HCT116 (cell line): ENCODE data around the gene CHRNB2. TPM values are rescaled to one million over a fixed set of nuclear protein-coding genes. Genes with fewer than 3 reads are reported as not detected.

Experiments
- ATAC-seq: fragments of 200-7000 bp; cut with Tn5 transposase; 2 replicates; pipeline ENCODE4 v1.9.1; 2020; ENCODE audit warnings: mild to moderate bottlenecking, moderate library complexity
- BruUV-seq: library from RNA; stranded (reverse); fragments of 400-500 nt; replicated peaks from 2 replicates; lab custom pipeline; 2021; lab: Mats Ljungman, UMichigan
- CTCF ChIA-PET: fragments of 300-600 bp; sonication (Branson Sonifier 250); formaldehyde crosslinking; loops from one replicate; lab custom pipeline; 2021; ENCODE audit warnings: antibody characterized with exemption; lab: Charles Lee
- POLR2A ChIA-PET: fragments of 300-600, 350-600 bp; sonication (Branson Sonifier 250); formaldehyde crosslinking; loops from one replicate; lab custom pipeline; 2021; ENCODE audit warnings: antibody characterized with exemption; lab: Charles Lee
- RAD21 ChIA-PET, 2 experiments: fragments of 300-600 bp; sonication (Branson Sonifier 250); formaldehyde crosslinking; loops; one replicate each; lab custom pipeline; 2023; ENCODE audit warnings: low total read pairs in 2 of 2; ENCODE audit not compliant: uncharacterized antibody in 2 of 2, unreplicated experiment in 2 of 2, low non-redundant PET in 1 of 2; lab: Charles Lee
- DNase-seq: peaks from one replicate; pipeline ENCODE4 v3.0.0-alpha.2; 2010; ENCODE audit warnings: low read depth, low spot score
- H2AFZ ChIP-seq: fragments of 200-600 bp; shearing (Covaris generic), sonication (generic); 2 replicates; pipeline ENCODE4 v1.6.1; 2017; ENCODE audit warnings: low read depth, mixed run types, mixed read lengths, antibody characterized with exemption, low read length; ENCODE audit not compliant: poor library complexity, severe bottlenecking
- H3K27ac ChIP-seq: 2 replicates; pipeline ENCODE4 v1.5.1; 2012; ENCODE audit warnings: low read depth, low read length
- H3K27me3 ChIP-seq: fragments of 200-600 bp; sonication (generic); 2 replicates; pipeline ENCODE4 v1.6.1; 2016; ENCODE audit warnings: mixed run types, low read length, mixed read lengths; ENCODE audit not compliant: insufficient read depth
- H3K36me3 ChIP-seq, 2 experiments: fragments of 200-500 bp in 1 of 2; fragments of 200-600 bp in 1 of 2; sonication (Bioruptor generic) in 1 of 2; sonication (generic) in 1 of 2; 2 replicates each; pipeline versions ENCODE4 v1.5.1 to v1.6.1; 2014 to 2016; ENCODE audit warnings: low read length in 2 of 2, inconsistent platforms in 1 of 2, mixed read lengths in 1 of 2, mixed run types in 1 of 2; ENCODE audit not compliant: insufficient read depth in 2 of 2, control insufficient read depth in 1 of 2
- H3K4me1 ChIP-seq, 2 experiments: fragments of 200-600 bp in 1 of 2; sonication (generic) in 1 of 2; 2 replicates each; pipeline versions ENCODE4 v1.5.1 to v1.6.1; 2012 to 2017; ENCODE audit warnings: low read length in 2 of 2, inconsistent platforms in 1 of 2, mild to moderate bottlenecking in 1 of 2, mixed read lengths in 1 of 2, mixed run types in 1 of 2, moderate library complexity in 1 of 2; ENCODE audit not compliant: insufficient read depth in 2 of 2, control insufficient read depth in 1 of 2
- H3K4me2 ChIP-seq: fragments of 200-600 bp; sonication (generic); 2 replicates; pipeline ENCODE4 v1.6.1; 2017; ENCODE audit warnings: mixed run types, low read length, mixed read lengths
- H3K4me3 ChIP-seq, 2 experiments: fragments of 200-600 bp in 1 of 2; sonication (generic) in 1 of 2; replicated peaks in 1 of 2; 2 replicates each; pipeline ENCODE4 v1.5.1; 2011 to 2016; ENCODE audit warnings: low read length in 2 of 2, control low read depth in 1 of 2, low read depth in 1 of 2, mild to moderate bottlenecking in 1 of 2, mixed read lengths in 1 of 2, mixed run types in 1 of 2
- H3K79me2 ChIP-seq: fragments of 200-600 bp; sonication (generic); 2 replicates; pipeline ENCODE4 v1.6.1; 2017; ENCODE audit warnings: mild to moderate bottlenecking, mixed run types, low read length, moderate library complexity, mixed read lengths; ENCODE audit not compliant: insufficient read depth
- H3K9ac ChIP-seq: fragments of 200-600 bp; sonication (generic); 2 replicates; pipeline ENCODE4 v1.6.1; 2016; ENCODE audit warnings: low read length, mixed read lengths
- H3K9me2 ChIP-seq: fragments of 200-600 bp; sonication (generic), shearing (Covaris generic); 2 replicates; pipeline ENCODE4 v1.6.1; 2017; ENCODE audit warnings: mixed run types, mild to moderate bottlenecking, moderate library complexity; ENCODE audit not compliant: insufficient read depth
- H3K9me3 ChIP-seq, 2 experiments: fragments of 200-500 bp in 1 of 2; fragments of 200-600 bp in 1 of 2; sonication (Bioruptor generic) in 1 of 2; sonication (generic) in 1 of 2; 2 replicates each; pipeline ENCODE4 v1.6.1; 2014 to 2017; ENCODE audit warnings: low read length in 2 of 2, mixed read lengths in 2 of 2, inconsistent platforms in 1 of 2, low read depth in 1 of 2, mild to moderate bottlenecking in 1 of 2, mixed run types in 1 of 2, moderate library complexity in 1 of 2; ENCODE audit not compliant: control insufficient read depth in 1 of 2, insufficient read depth in 1 of 2
- H4K20me1 ChIP-seq: fragments of 200-600 bp; sonication (generic), shearing (Covaris generic); 2 replicates; pipeline ENCODE4 v1.6.1; 2017; ENCODE audit warnings: mixed run types, mild to moderate bottlenecking, moderate library complexity; ENCODE audit not compliant: insufficient read depth
- CBX3 ChIP-seq: IDR thresholded peaks from 2 replicates; pipeline ENCODE4 v1.6.1; 2012; ENCODE audit warnings: low read depth
- EGR1 ChIP-seq: IDR thresholded peaks from 2 replicates; pipeline ENCODE4 v1.6.1; 2012; ENCODE audit warnings: low read depth
- EZH2phosphoT487 ChIP-seq: fragments of 200-600 bp; IDR thresholded peaks from 2 replicates; pipeline ENCODE4 v1.6.1; 2018; ENCODE audit warnings: antibody characterized with exemption, borderline replicate concordance
- POLR2AphosphoS5 ChIP-seq: IDR thresholded peaks from 2 replicates; pipeline ENCODE4 v1.6.1; 2011; ENCODE audit warnings: mild to moderate bottlenecking, low read depth, low read length, moderate library complexity
- RAD21 ChIP-seq: IDR thresholded peaks from 2 replicates; pipeline ENCODE4 v1.6.1; 2012; ENCODE audit warnings: low read depth, mild to moderate bottlenecking
- REST ChIP-seq: IDR thresholded peaks from 2 replicates; pipeline ENCODE4 v1.6.1; 2012; ENCODE audit warnings: low read depth
- SIN3A ChIP-seq: IDR thresholded peaks from 2 replicates; pipeline ENCODE4 v1.6.1; 2012; ENCODE audit warnings: low read depth
- TCF7L2 ChIP-seq: IDR thresholded peaks from 2 replicates; pipeline ENCODE4 v1.7.0; 2011; ENCODE audit warnings: borderline replicate concordance, inconsistent platforms; ENCODE audit not compliant: insufficient read depth, insufficient read length; ENCODE audit errors: extremely low read depth
- YY1 ChIP-seq: IDR thresholded peaks from 2 replicates; pipeline ENCODE4 v1.6.1; 2011; ENCODE audit warnings: low read length, low read depth, moderate library complexity, mild to moderate bottlenecking; ENCODE audit not compliant: insufficient replicate concordance; ENCODE audit errors: extremely low read depth
- ZNF274 ChIP-seq: fragments of 200-500 bp; sonication (Bioruptor generic); IDR thresholded peaks from 2 replicates; pipeline ENCODE4 v1.6.1; 2014; ENCODE audit warnings: mild to moderate bottlenecking, low read depth, low read length, inconsistent platforms
- intact Hi-C: fragments of 100-400 bp; cut with micrococcal nuclease; formaldehyde crosslinking; loops from 2 replicates; pipeline ENCODE4 v1.10.0; 2022
- total RNA-seq: library from RNA; stranded (reverse); gene quantifications from one replicate; pipeline ENCODE4 v1.2.1, GENCODE V29; 2021; ENCODE audit not compliant: unreplicated experiment
- TF ChIP-seq, protein P1 (sequence below), 3 experiments: fragments of 200-600 bp in 1 of 3; sonication (generic) in 1 of 3; IDR thresholded peaks in 2 of 3; conservative IDR thresholded peaks in 1 of 3; 2 replicates each; pipeline ENCODE4 v1.5.1; 2012 to 2017; ENCODE audit warnings: low read depth in 2 of 3, low read length in 2 of 3, antibody characterized with exemption in 1 of 3, borderline replicate concordance in 1 of 3, control low read depth in 1 of 3, mild to moderate bottlenecking in 1 of 3, mixed read lengths in 1 of 3, mixed run types in 1 of 3, moderate library complexity in 1 of 3; ENCODE audit not compliant: insufficient read depth in 1 of 3
- TF ChIP-seq, protein P2 (sequence below): IDR thresholded peaks from 2 replicates; pipeline ENCODE4 v1.6.1; 2012

CHRNB2 gene
- total RNA-seq, 1 experiment from 2014 or later = not detected

DNA sequence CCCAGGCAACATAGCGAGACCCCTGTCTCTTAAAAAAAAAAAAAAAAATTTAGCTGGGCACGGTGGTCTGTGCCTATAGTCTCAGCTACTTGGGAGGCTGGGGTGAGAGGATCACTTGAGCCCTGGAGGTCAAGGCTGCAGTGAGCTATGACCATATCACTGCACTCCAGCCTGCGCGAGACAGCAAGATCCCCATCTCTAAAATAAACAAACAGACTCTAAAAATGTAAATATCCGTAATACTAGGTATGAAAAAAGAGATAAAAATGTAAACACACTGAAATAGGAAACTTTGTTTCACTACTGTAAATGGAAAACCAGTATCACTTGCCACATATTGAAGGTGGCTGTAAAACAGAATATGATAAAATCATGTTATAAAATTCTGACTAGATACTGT, 23.2 kb downstream of the CHRNB2 start:
- TF ChIP-seq EGR1 (no peak), ZNF274 (no peak)
- CTCF ChIA-PET = no interaction called here
- intact Hi-C loops = no loop called here

DNA sequence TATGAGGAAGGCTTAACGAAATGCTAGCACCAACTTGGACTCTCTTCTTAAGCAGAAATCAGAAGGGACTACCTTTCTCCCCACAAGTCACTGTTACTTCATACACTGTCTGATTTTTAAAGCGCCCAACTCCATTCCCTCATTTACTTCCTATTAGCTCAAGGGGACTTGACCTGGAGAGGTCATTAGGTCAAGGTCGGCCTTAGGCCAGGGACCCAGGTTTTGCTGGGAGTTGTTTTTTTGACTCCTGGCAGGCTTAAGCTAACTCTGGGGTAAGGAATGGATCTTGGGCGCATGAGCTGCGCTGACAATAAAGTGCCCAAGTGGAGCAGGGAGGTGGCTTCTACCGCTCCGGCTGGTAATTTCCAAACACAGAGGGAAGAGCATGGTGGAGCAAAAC, 23.6 kb downstream of the CHRNB2 start:
- Histone ChIP-seq H3K27ac (no peak overlapping the region), H2AFZ (no peak overlapping the region), H3K4me2 (no peak overlapping the region), H4K20me1 (no peaks in the 10 kb centered on the region), H3K9me3 (no peaks in the 10 kb centered on the region), H3K27me3 (no peaks in the 10 kb centered on the region), H3K9me2 (no peaks in the 10 kb centered on the region), H3K4me1 (no peaks in the 10 kb centered on the region), H3K79me2 (peaks cover 4% of the 10 kb centered on the region; the same call in 1 of the 2 replicates), H3K4me3 (no peak overlapping the region), H3K36me3 (peaks cover 78 to 81% of the 10 kb centered on the region in 2 experiments), H3K9ac (no peak overlapping the region)
- RAD21 ChIA-PET = no interaction called here
- POLR2A ChIA-PET = no interaction called here
- BruUV-seq = no TSS peak
- CTCF ChIA-PET = no interaction called here
- intact Hi-C loops = no loop called here
- DNase-seq = no peak
- no peak for ATAC-seq
- TF ChIP-seq, protein P1, sequence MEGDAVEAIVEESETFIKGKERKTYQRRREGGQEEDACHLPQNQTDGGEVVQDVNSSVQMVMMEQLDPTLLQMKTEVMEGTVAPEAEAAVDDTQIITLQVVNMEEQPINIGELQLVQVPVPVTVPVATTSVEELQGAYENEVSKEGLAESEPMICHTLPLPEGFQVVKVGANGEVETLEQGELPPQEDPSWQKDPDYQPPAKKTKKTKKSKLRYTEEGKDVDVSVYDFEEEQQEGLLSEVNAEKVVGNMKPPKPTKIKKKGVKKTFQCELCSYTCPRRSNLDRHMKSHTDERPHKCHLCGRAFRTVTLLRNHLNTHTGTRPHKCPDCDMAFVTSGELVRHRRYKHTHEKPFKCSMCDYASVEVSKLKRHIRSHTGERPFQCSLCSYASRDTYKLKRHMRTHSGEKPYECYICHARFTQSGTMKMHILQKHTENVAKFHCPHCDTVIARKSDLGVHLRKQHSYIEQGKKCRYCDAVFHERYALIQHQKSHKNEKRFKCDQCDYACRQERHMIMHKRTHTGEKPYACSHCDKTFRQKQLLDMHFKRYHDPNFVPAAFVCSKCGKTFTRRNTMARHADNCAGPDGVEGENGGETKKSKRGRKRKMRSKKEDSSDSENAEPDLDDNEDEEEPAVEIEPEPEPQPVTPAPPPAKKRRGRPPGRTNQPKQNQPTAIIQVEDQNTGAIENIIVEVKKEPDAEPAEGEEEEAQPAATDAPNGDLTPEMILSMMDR (IDR thresholded peaks at IDR 0.05 in 2 of 3, conservative IDR thresholded peaks at IDR 0.05 in 1 of 3; ENCODE audit: borderline replicate concordance in 1 of 3, insufficient read depth in 1 of 3, low read depth in 2 of 3, low read length in 2 of 3) = no peak
- TF ChIP-seq, protein P2, sequence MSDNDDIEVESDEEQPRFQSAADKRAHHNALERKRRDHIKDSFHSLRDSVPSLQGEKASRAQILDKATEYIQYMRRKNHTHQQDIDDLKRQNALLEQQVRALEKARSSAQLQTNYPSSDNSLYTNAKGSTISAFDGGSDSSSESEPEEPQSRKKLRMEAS = no peak
- no peak for TF ChIP-seq YY1
- TF ChIP-seq TCF7L2 = no peak
- TF ChIP-seq POLR2AphosphoS5 = no peak
- TF ChIP-seq CBX3 = no peak
- TF ChIP-seq EZH2phosphoT487 = no peak
- no peak for TF ChIP-seq EGR1
- TF ChIP-seq SIN3A = no peak
- no peak for TF ChIP-seq RAD21
- no peak for TF ChIP-seq REST

More for the DNA sequence above, 23.2 kb downstream of the CHRNB2 start:
- Histone ChIP-seq H3K27ac (no peak overlapping the region), H3K9me2 (no peaks in the 10 kb centered on the region), H3K9me3 (no peaks in the 10 kb centered on the region), H3K4me1 (no peaks in the 10 kb centered on the region), H3K9ac (no peak overlapping the region), H3K27me3 (no peaks in the 10 kb centered on the region), H3K4me2 (no peak overlapping the region), H3K4me3 (no peak overlapping the region), H2AFZ (no peak overlapping the region), H4K20me1 (no peaks in the 10 kb centered on the region), H3K79me2 (peaks cover 4% of the 10 kb centered on the region; the same call in 1 of the 2 replicates), H3K36me3 (peaks cover 76 to 82% of the 10 kb centered on the region in 2 experiments)
- ATAC-seq = no peak
- DNase-seq = no peak
- RAD21 ChIA-PET = no interaction called here
- POLR2A ChIA-PET = no interaction called here
- no TSS peak for BruUV-seq
